ENCODE data around the gene OR5AR1.
"Not testable (repeated sequence)": the region's sequence is repeated elsewhere in the genome, so short reads cannot be mapped to it uniquely, and the experiment has no call there.

Gene OR5AR1

DNA sequence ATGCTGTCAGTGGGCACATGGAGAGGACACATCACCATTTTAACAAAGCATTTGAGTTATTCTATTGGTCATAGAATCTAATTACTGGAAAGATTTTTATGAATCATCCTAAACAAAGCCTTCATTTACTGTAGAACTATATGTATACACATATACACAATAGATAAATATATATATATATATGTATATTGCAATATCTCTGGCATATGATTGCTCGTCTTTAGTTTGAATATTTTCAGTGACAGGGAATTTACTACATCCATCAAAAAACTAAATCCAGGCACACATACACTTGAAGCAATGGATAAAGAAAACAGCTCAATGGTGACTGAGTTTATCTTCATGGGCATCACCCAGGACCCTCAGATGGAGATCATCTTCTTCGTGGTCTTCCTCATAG is at the start of gene OR5AR1:
TSS of gene OR5AR1 (plus strand) at position 301 of the 400 bp plus-strand sequence. CDS start at position 301, 0 bp downstream.
- no peak for DNase-seq

- DNase-seq, result no peak
Observed at GRCh38 chr11:56624661-56625110, 38.8 kb upstream of the OR5AR1 start.

DNA sequence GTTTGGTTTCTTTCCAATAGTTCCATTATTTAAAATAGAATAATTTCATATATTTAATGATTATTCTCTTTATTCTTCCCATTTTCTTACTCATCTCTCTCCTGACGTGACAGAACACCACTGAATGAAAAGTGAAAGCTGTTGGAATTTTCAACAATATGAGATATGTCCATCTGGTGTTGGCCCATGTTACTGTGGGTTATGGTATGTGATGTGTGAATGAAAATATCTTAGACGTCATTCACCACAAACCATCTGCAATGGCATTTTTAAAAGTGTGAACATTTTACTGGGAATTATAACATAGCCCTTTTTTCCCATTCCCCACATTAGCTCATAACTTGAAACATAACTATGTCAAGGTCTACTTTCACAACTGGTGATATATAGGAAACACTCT is 37.5 kb upstream of the OR5AR1 start:
- DNase-seq, result no peak

GRCh38 chr11:56632329-56632728 is 31.2 kb upstream of the OR5AR1 start:
- DNase-seq, result no peak

DNA sequence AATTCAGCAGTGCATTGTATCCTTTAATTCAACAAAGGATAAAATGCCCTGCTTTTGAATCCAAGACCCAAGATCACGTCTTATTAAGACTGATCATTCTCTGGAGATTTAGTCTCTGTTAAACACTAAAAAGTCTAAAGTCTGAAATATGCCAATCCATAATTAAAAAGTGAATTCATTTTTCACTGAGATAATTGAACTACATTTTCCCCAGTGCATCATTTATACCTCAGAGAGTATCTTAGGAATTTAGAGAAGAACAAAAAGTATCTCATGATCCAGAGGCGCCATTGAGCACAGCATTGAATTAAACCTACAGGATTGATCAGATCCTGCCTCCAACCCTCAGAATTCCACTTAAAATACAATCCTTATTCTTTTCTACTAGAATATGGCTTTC is 26.6 kb upstream of the OR5AR1 start:
- no peak for DNase-seq

DNA sequence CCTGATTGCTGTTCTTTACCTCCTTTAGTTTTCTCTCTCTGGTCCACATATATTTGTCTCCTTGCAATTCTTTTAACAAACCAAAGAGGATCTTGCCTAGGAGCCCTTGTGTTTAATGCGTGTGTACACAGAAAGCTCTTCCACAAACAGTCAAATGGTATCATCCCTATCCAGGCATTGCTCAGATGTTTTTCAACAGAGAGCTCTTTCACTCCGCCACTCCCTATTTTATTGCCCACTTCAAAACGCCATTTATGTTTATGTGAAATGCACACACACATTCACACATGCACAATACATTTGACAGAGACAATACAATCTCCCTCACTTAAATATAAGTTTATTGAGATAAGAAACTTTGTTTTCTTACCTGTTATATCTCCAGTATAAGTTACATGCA is 26.0 kb upstream of the OR5AR1 start:
- DNase-seq, result no peak

GRCh38 chr11:56642339-56642738 is 21.1 kb upstream of the OR5AR1 start, which contains the start of gene OR5AP2:
Gene OR5AP2, minus strand, starts transcription at chr11:56642439. Its CDS starts 0 bp downstream, at chr11:56642439.
- DNase-seq, result no peak

DNA sequence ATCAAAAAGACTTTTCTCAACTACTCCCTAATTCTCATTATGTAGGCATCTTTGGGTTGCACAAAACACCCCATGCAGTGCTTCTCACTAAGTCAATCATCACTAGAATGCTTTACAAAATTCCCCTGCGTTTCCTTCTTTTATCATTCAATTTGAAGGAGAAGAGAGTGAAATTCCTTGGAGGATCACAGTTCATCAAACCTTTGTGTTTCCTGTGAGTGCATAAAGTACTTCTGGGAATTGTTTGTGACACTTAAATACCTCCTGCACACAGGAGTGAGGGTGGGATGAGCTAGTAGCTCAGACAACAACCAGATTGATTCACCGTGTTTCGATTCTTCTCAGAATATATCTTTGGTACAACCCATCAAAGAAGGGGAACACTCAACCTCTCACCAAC is 3.7 kb upstream of the OR5AR1 start:
- DNase-seq, result no peak

DNA sequence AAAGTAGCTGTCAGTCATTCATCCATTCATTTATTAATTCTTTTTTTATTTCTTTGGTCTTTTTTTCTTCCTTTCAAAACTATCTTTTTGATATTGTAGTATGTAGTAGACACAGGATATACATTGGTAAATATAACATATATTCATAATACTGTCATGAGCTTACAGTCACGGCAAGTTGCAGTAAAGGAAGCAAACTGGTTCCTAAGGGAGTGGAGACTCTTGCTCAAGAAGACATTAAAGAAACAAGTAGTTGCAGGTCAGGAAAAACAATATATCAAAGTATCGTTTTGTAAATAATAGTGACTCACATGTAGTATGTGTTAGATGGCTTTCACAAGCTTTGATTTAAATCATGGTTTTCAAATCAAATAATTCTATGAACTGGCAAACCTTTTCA is 7.5 kb downstream of the OR5AR1 start:
- no peak for DNase-seq

DNA sequence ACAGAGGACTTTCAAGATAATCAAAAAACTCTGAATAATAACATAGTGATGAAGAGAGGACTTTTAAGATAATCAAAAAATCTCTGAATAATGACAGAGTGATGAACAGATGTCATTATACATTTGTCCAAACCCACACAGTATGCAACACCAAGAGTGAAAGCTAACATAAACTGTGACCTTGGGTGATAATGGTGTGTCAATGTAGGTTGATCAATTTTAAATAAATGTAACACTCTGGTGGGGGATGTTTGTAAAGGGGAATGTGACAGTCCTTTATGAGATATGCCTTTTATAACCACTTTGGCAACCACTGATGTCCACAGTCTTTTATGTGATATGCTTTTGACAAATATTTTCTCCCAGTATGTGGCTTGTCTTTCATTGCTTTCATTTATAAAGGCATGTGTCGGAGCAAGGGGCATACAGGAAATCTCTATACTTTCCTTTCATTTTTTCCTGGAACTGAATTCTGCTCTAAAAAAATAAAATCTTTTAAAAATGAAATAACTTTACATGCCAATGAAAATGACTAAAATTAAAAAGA is 25.1 kb downstream of the OR5AR1 start:
- no peak for DNase-seq

GRCh38 chr11:56691179-56691578 is 27.7 kb downstream of the OR5AR1 start:
- DNase-seq, result not testable (repeated sequence)

GRCh38 chr11:56693428-56693827 is 29.9 kb downstream of the OR5AR1 start:
- no peak for DNase-seq

DNA sequence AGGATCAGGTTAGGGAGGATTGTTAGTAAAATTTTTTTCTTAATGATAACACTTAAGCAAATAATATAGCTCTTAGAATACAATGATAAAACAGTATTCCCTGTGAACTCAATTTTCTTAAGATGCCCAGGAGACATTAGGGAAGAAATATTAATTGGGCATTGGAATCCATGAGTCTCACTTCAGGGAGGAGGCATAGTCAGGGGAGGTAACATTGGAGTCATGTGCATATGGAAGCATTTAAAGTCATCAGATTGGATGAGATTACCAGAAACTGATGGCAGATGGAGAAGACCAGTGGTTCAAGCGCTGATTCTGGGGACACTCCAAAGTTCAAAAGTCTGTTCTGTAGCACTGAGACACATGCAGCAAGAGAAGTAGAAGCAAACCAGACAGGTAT is 35.3 kb downstream of the OR5AR1 start, which contains the start of gene OR9G1:
TSS of gene OR9G1 (plus strand) at position 301 of the 400 bp plus-strand sequence. CDS start 1,293 bp downstream, outside the sequence.
- no peak for DNase-seq

GRCh38 chr11:56700242-56700913 is 36.9 kb downstream of the OR5AR1 start:
- DNase-seq, result no peak

- DNase-seq, result no peak
Observed at GRCh38 chr11:56700914-56701485, 37.5 kb downstream of the OR5AR1 start.

- no peak for DNase-seq
Observed at GRCh38 chr11:56705784-56706396, 42.4 kb downstream of the OR5AR1 start.

GRCh38 chr11:56706486-56706885 is 43.0 kb downstream of the OR5AR1 start:
- DNase-seq, result no peak

DNA sequence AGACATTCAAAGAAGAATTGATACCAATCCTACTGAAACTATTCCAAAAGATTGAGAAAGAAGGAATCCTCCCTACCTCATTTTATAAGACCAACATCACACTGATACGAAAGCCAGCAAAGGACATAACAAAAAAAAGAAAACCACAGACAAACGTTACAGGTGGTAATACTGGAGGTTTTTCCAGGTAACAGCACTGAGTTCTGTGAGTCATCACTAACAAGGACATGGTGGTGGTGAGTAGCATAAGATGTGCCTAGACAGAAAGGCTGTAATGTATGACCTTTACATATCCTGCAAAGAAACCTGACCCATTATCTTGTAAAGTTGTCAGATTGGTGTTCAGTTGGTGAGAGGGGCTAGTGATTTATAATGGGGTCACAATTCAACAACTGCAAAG is 50.7 kb downstream of the OR5AR1 start:
- no peak for DNase-seq

Data from NCI-H2107 (cell line).